Superior temporal gyrus (tissue), 1 donor: ENCODE measurements around the gene AGBL4.
A peak's percentile ranks its signal among the peaks of the same experiment; 100 is the strongest.

Source experiments
- DNase-seq: peaks from one replicate; pipeline ENCODE4 v3.0.0-alpha.2; 2016; ENCODE audit errors: extremely low spot score

The AGBL4 gene

DNA sequence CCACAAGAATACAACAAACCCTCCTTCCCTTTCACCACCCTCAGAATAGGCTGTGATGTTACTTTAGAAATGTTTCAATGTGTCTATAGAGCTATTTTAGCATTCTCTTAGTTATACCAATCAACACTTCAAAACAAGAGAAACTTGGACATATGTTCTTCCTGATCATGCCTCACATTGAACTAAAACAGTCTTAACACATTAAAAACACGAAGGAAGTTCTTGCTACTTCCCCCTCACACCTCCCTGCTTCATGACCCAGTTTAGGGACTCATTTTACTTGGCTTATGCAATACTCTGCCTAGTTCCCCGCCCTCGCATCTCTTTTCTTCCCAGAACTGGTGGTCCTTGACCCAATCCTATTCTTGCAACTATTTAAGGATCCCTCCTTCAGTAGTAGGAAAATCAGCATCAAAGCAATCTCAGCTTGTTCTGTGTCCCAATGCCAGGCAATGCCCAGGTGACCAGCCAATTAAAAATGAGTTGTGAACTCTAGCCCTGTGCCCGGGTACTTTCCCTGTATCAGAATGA lies 838.2 kb downstream of the AGBL4 start:
- DNase-seq: peak; percentile 75

DNA sequence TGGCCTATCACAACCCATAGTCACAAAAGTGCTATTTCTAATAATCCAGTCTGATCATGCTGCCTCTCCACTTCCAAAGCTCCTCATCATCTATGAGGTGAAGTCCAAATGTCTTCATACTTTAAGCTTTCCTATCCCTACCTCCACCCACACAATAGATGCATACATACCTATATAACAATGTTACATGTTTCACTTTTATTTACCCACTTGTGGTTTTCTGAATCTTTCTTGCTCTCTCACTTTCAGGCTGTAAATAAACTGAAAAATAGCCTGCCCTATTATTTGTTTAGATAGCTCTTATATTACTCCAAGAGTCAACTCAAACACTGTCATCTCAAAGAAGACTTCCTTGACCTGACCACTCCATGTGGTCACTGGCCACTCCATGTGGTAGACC lies 840.3 kb downstream of the AGBL4 start:
- DNase-seq: no peak

- DNase-seq: no peak
These were observed 842.7 kb downstream of the AGBL4 start for GRCh38 chr1:49181033-49181432.

GRCh38 chr1:49171941-49172593 lies 851.7 kb downstream of the AGBL4 start:
- peak; percentile 66 for DNase-seq

DNA sequence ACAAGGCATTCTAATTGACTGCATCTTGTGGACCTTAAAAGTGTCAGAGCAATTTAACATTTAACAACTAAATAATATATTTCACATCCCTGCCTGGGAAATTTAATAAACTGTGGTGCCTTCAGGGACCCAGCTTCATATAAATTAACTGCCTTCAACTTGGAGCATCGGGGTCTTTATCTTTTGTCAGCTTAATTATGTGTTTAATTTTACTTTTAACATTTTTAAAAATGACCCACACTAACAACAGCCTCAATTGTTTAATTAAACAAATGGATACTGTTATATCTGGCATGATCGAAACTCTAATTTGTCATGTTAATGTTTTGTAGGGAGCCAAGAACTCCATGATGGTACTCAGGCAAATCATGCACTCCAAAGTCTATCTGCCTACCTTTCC lies 857.7 kb downstream of the AGBL4 start:
- DNase-seq: no peak

GRCh38 chr1:49163031-49163430 lies 860.7 kb downstream of the AGBL4 start:
- DNase-seq: peak; percentile 75

GRCh38 chr1:49160677-49161076 lies 863.1 kb downstream of the AGBL4 start:
- DNase-seq: no peak

- no peak for DNase-seq
These were observed 887.0 kb downstream of the AGBL4 start for GRCh38 chr1:49136738-49137251.

- no peak for DNase-seq
These were observed 898.0 kb downstream of the AGBL4 start for GRCh38 chr1:49125746-49126145.

- DNase-seq: no peak
These were observed 911.8 kb downstream of the AGBL4 start for GRCh38 chr1:49111931-49112330.

GRCh38 chr1:49106445-49106844 lies 917.3 kb downstream of the AGBL4 start:
- DNase-seq: no peak

- DNase-seq: no peak
These were observed 919.2 kb downstream of the AGBL4 start for GRCh38 chr1:49104575-49104974.

DNA sequence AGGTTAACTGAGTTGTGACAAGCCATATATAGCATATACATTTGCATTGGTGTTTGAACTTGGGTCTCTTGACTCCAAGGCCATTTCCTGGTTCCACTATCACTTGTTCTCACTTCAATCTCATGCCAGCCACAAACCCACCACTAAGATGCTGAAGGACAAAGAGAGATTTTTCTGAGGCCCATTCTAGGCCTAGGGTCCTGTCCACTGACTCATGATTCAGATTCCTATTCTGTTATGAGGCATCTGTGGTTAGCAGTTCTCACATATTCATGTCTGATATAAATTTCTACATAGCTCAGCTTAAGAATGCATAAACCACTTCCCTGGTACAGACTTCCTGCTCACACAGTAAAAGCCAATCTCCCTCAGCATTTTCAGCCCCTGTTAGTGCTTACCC lies 921.0 kb downstream of the AGBL4 start:
- no peak for DNase-seq

DNA sequence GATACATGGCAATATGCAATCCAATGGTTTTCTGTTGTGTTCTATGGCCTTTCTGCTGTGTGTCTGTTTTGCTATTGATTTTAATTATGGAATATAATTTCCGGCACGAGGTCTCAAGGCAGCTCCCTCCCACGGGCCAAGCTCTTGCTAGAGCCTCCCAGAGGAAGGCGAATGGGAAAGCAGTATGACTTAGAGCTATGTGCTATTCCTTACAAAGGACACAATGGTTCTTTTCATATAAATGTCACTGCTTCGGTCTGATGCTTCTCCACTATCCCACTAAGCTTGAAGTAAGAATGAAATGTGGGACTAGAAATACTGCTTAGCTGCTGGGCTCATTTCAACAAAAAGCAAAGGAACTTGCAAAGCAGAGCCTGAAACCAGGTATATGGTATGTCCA lies 924.9 kb downstream of the AGBL4 start:
- DNase-seq: no peak

- DNase-seq: no peak
These were observed 937.4 kb downstream of the AGBL4 start for GRCh38 chr1:49086327-49086726.

DNA sequence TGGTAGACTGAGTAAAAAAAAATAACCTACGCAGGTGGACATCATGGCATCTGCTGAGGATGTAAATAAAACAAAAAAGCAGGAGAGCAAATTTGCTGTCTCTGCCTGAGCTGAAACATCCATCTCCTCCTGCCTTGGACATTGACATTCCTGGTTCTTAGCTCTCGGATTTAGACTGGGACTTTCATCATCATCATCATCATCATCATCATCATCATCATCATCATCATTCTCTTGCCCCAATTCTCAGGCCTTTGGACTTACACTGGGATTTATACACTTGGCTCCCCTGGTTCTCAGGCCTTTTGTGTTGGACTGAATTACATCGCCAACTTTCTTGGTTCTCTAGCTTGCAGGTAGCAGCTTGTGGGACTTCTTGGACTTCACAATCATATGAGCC lies 938.7 kb downstream of the AGBL4 start:
- no peak for DNase-seq

DNA sequence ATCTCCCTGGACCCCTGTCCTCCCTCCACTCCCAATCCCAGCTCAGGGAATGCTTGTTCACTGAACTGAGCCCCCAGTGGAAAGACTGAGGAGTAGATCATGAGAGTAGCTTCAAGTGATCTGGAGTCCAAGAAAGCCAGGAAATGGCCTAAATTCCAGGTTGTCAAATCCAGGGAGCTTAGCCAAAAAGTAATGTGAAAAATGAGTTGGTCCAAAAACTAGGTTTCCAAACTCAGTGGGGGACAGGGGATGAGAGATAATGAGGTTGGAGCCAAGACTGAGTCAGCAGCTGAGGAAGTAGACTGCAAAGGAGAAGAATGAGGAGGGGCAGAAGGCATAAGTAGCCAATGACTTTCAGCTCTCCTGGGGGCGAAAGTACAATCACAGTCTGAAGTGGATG lies 963.0 kb downstream of the AGBL4 start:
- DNase-seq: no peak

DNA sequence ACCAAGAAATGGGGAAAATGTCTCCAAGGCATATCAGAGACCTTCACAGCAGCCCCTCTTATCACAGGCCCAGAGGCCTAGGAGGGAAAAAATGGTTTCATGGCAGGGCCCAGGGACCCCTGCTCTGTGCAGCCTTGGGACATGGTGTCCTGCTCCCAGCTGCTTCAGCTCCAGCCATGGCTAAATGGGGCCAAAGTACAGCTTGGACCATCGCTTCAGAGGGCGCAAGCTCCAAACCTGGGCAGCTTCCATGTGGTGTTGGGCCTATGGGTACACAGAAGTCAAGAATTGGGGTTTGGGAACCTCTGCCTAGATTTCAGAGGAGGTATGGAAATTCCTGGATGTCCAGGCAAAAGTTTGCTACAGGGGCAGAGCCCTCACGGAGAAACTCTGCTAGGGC lies 964.7 kb downstream of the AGBL4 start:
- DNase-seq: no peak

GRCh38 chr1:49052102-49052501 lies 971.7 kb downstream of the AGBL4 start:
- no peak for DNase-seq

GRCh38 chr1:49051647-49052046 lies 972.1 kb downstream of the AGBL4 start:
- DNase-seq: peak; percentile 38

GRCh38 chr1:49050041-49050440 lies 973.7 kb downstream of the AGBL4 start:
- DNase-seq: no peak

- DNase-seq: peak; percentile 4
These were observed 975.6 kb downstream of the AGBL4 start for GRCh38 chr1:49048188-49048587.

- DNase-seq: no peak
These were observed 977.4 kb downstream of the AGBL4 start for GRCh38 chr1:49046305-49046704.

DNA sequence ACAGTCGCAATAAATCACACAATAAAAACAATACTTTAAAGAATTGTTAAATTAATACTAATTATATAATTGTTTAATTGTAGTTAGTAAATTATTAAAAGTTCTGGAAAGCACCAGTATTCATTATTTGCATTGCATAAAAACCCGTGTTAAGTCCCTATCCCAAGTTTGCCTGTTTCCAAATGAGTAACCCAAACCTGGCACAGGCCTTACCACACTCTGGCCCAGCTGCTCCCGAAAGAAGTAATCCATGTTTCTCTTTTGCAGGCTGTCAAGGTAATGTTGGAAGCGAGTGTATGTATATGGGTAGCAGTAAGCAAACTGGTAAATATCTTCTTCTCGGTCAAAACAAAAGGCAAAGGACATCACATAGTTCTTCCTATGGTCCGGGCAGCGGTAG lies 978.4 kb downstream of the AGBL4 start:
- no peak for DNase-seq
